Measurements from ENCODE around the gene SSTR5. TPM values are rescaled to one million over a fixed set of nuclear protein-coding genes. Genes with fewer than 3 reads are reported as not detected.

Gene SSTR5
- total RNA-seq, 3 donors from 2014 or later (not counting 1 experiment from before 2014, with no cell fraction given), result not detected

DNA sequence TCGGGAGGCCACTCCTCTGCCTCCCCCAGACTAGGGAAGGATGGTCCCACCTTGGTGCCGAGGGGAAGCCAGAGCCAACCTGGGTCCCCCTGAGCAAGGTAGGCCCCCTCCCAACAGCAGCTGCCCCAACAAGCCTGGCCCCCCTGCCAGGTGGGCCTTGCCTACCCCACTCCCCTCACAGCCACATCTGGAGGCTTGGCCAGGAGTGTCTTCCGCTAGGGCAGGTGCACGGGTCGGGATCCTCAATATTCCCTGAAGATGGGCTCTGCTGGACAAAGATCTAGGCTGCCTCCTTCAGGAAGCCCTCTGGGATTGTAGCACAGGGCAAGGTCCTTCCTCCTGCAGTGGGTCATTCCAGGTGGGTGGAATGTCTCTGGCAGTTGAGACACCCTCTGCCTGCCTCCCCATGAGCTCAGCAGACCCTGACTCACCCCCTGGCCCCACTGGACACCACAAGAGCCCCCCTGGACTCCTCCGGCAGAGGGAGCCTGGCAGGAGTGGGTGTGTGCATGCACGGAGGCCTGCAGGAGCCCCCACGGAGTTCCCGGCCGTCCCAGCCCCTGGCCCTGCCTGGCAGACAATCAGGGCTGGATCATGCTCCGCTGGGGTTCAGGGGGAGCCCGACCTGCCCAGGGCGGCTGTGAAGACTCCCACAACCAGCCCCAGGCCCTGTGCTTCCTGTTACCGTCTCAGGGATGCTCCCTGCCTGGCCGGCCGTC lies 23.1 kb downstream of the SSTR5 start:
- no peaks in the 10 kb centered on the region for H3K27me3 ChIP-seq (ENCODE audit: control insufficient read depth, insufficient read depth, low read length)
- Mint-ChIP-seq H3K4me1 (no peaks in the 10 kb centered on the region), H3K36me3 (no peaks in the 10 kb centered on the region), H3K9me3 (no peaks in the 10 kb centered on the region), H3K4me3 (no peak overlapping the region), H3K27ac (no peak overlapping the region), H3K27me3 (ENCODE audit: low read depth in 2 of 2) (no peaks in the 10 kb centered on the region)
- no peak for ATAC-seq
- H3K4me1 ChIP-seq (ENCODE audit: control insufficient read depth, insufficient read depth, low read length), result no peaks in the 10 kb centered on the region
- no peaks in the 10 kb centered on the region for H3K36me3 ChIP-seq (ENCODE audit: control insufficient read depth, insufficient read depth, low read length)
- no peak overlapping the region for H3K27ac ChIP-seq (ENCODE audit: low read length)
- TF ChIP-seq, protein P1, sequence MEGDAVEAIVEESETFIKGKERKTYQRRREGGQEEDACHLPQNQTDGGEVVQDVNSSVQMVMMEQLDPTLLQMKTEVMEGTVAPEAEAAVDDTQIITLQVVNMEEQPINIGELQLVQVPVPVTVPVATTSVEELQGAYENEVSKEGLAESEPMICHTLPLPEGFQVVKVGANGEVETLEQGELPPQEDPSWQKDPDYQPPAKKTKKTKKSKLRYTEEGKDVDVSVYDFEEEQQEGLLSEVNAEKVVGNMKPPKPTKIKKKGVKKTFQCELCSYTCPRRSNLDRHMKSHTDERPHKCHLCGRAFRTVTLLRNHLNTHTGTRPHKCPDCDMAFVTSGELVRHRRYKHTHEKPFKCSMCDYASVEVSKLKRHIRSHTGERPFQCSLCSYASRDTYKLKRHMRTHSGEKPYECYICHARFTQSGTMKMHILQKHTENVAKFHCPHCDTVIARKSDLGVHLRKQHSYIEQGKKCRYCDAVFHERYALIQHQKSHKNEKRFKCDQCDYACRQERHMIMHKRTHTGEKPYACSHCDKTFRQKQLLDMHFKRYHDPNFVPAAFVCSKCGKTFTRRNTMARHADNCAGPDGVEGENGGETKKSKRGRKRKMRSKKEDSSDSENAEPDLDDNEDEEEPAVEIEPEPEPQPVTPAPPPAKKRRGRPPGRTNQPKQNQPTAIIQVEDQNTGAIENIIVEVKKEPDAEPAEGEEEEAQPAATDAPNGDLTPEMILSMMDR (IDR thresholded peaks at IDR 0.05), result no peak
- 61% methylated on average over 16 of the region's 16 CpGs for WGBS (ENCODE audit: insufficient coverage)
- no peaks in the 10 kb centered on the region for H3K9me3 ChIP-seq (ENCODE audit: control insufficient read depth, insufficient read depth, low read length)
- intact Hi-C loops (cut with micrococcal nuclease), result no loop called here
- H3K4me3 ChIP-seq (ENCODE audit: low read length), result no peak overlapping the region
- DNase-seq, result no peak

DNA sequence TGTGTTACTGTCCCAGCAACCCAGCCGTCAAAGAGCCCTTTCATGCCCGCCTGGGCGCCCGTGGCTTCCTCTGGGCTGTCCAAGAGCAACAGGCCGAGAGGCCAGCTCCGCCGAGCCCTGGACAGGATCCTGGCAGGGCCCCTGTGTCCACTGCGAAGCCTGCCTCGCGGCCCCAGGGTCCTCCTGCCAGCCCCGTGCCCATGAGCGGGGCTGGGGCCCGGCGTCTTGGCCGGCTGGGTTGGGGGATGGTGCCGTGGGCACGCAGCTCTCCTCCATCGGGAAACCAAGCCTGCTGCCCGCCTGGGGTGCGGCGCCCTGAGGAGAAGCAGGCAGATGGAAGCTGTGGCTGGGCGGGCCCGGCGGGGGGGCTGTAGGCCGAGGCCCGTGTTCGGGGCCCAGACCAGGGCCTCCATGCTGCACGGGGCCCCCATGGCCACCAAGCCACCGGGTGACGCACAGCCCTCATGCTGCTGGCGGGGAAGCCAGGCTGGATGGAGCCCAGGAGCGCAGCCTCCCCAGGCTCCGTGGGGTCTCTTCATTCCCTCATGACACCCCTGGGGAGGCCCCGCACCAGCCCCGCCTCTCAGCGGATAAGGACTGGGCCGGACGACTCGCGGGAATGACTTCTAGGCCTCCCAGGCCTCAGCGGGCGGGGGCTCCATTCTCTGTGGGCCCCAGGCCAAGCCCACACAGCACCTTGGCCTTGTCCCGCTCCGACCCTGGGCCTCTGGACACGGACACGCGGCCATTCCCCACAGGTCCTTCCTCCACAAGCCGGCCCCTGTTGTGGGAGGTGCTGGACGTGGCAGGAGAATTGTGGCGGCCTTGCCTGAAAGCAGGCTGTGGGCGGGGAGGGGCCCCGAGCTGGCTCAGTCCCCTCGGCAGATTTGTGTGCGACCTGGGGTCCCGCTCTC lies 23.9 kb downstream of the SSTR5 start, which contains the start of gene C1QTNF8:
Gene C1QTNF8 (minus strand): TSS at position 76 of the 914 bp plus-strand sequence. CDS start 1,322 bp downstream, outside the sequence.
- DNase-seq, result no peak
- no peaks in the 10 kb centered on the region for H3K4me1 ChIP-seq (ENCODE audit: control insufficient read depth, insufficient read depth, low read length)
- Mint-ChIP-seq H3K27me3 (ENCODE audit: low read depth in 2 of 2) (no peaks in the 10 kb centered on the region), H3K4me3 (no peak within 1 kb of the TSS), H3K36me3 (no peaks in the 10 kb centered on the region), H3K9me3 (no peaks in the 10 kb centered on the region), H3K27ac (no peak within 1 kb of the TSS), H3K4me1 (no peaks in the 10 kb centered on the region)
- intact Hi-C loops (cut with micrococcal nuclease), result no loop called here
- TF ChIP-seq, protein P1 (IDR thresholded peaks at IDR 0.05), result no peak
- no peak within 1 kb of the TSS for H3K27ac ChIP-seq (ENCODE audit: low read length)
- H3K4me3 ChIP-seq (ENCODE audit: low read length), result no peak within 1 kb of the TSS
- H3K9me3 ChIP-seq (ENCODE audit: control insufficient read depth, insufficient read depth, low read length), result no peaks in the 10 kb centered on the region
- WGBS (ENCODE audit: insufficient coverage), result 79% methylated on average over 55 of the region's 55 CpGs
- ATAC-seq, result no peak
- no peaks in the 10 kb centered on the region for H3K36me3 ChIP-seq (ENCODE audit: control insufficient read depth, insufficient read depth, low read length)
- no peaks in the 10 kb centered on the region for H3K27me3 ChIP-seq (ENCODE audit: control insufficient read depth, insufficient read depth, low read length)

DNA sequence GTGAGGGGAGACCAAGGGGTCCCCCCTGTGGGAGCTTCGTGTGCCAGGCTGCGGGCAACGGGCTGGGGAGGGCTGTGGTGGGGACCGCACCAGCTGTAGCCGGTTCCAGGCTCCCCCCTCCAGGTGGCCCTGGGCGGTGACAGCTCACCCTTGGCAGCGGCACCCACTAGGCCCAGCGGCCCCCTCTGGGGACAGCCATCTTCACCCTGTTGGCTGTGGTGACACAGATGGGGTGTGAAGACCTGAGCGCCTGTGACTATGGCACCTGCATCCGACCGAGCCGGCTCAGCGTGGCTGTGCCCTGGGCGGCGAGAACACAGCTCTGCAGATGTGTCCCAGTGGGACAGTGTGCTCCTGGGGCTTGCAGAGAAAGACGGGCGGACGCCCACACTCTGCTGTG lies 24.6 kb downstream of the SSTR5 start:
- no peak overlapping the region for H3K27ac ChIP-seq (ENCODE audit: low read length)
- H3K4me3 ChIP-seq (ENCODE audit: low read length), result no peak overlapping the region
- no peak overlapping the region for H3K27ac Mint-ChIP-seq
- no peaks in the 10 kb centered on the region for H3K36me3 ChIP-seq (ENCODE audit: control insufficient read depth, insufficient read depth, low read length)
- WGBS (ENCODE audit: insufficient coverage), result 70% methylated on average over 18 of the region's 18 CpGs
- no peaks in the 10 kb centered on the region for H3K4me1 ChIP-seq (ENCODE audit: control insufficient read depth, insufficient read depth, low read length)
- H3K27me3 Mint-ChIP-seq (ENCODE audit: low read depth in 2 of 2), result no peaks in the 10 kb centered on the region
- no peaks in the 10 kb centered on the region for H3K36me3 Mint-ChIP-seq
- no peak overlapping the region for H3K4me3 Mint-ChIP-seq
- intact Hi-C loops (cut with micrococcal nuclease), result no loop called here
- DNase-seq (no peak), ATAC-seq (no peak)
- H3K27me3 ChIP-seq (ENCODE audit: control insufficient read depth, insufficient read depth, low read length), result no peaks in the 10 kb centered on the region
- no peaks in the 10 kb centered on the region for H3K9me3 Mint-ChIP-seq
- TF ChIP-seq, protein P1 (IDR thresholded peaks at IDR 0.05), result no peak
- H3K4me1 Mint-ChIP-seq, result no peaks in the 10 kb centered on the region
- no peaks in the 10 kb centered on the region for H3K9me3 ChIP-seq (ENCODE audit: control insufficient read depth, insufficient read depth, low read length)

All from natural killer cell (primary cell).